Trophoblast cell (in vitro differentiated cells and primary cell): ENCODE results near the gene PHAF1.

ENCODE experiments used
- DNase-seq, 2 donors: peaks; one replicate each; pipeline ENCODE4 v3.0.0-alpha.2; 2016
- H2AFZ ChIP-seq: 2 replicates; pipeline ENCODE4 v1.6.1; 2013; ENCODE audit warnings: low read length, moderate library complexity, mild to moderate bottlenecking; ENCODE audit not compliant: insufficient read depth, poor library complexity
- H2AK5ac ChIP-seq: 2 replicates; pipeline ENCODE4 v1.6.1; 2013; ENCODE audit warnings: mild to moderate bottlenecking, low read length
- H2BK120ac ChIP-seq: 2 replicates; pipeline ENCODE4 v1.6.1; 2013; ENCODE audit warnings: low read length, mild to moderate bottlenecking, moderate library complexity; ENCODE audit not compliant: insufficient read depth, poor library complexity
- H2BK12ac ChIP-seq: 2 replicates; pipeline ENCODE4 v1.6.1; 2013; ENCODE audit warnings: mild to moderate bottlenecking, low read length, moderate library complexity
- H2BK5ac ChIP-seq: 2 replicates; pipeline ENCODE4 v1.6.1; 2013; ENCODE audit warnings: low read length, low read depth, moderate library complexity, mild to moderate bottlenecking; ENCODE audit not compliant: poor library complexity
- H3K14ac ChIP-seq: 2 replicates; pipeline ENCODE4 v1.6.1; 2013; ENCODE audit warnings: mild to moderate bottlenecking, low read length
- H3K18ac ChIP-seq: 2 replicates; pipeline ENCODE4 v1.6.1; 2013; ENCODE audit warnings: mild to moderate bottlenecking, low read length
- H3K23ac ChIP-seq: 2 replicates; pipeline ENCODE4 v1.6.1; 2013; ENCODE audit warnings: low read length
- H3K27ac ChIP-seq: 2 replicates; pipeline ENCODE4 v1.5.1; 2013; ENCODE audit warnings: low read depth, mild to moderate bottlenecking, inconsistent platforms, low read length, moderate library complexity
- H3K27me3 ChIP-seq: 2 replicates; pipeline ENCODE4 v1.6.1; 2013; ENCODE audit warnings: inconsistent platforms, mild to moderate bottlenecking, low read length, moderate library complexity; ENCODE audit not compliant: insufficient read depth
- H3K36me3 ChIP-seq, 2 experiments: 1 replicate in 1 of 2; 2 replicates in 1 of 2; pipeline ENCODE4 v1.6.1; 2013; ENCODE audit warnings: low read length in 2 of 2, mild to moderate bottlenecking in 2 of 2, moderate library complexity in 1 of 2; ENCODE audit not compliant: insufficient read depth in 2 of 2, control insufficient read depth in 1 of 2
- H3K4ac ChIP-seq: 2 replicates; pipeline ENCODE4 v1.6.1; 2013; ENCODE audit warnings: low read depth, mild to moderate bottlenecking, low read length, moderate library complexity
- H3K4me1 ChIP-seq, 2 experiments: 1 replicate in 1 of 2; 2 replicates in 1 of 2; pipeline ENCODE4 v1.6.1; 2013; ENCODE audit warnings: low read length in 2 of 2, mild to moderate bottlenecking in 2 of 2, moderate library complexity in 1 of 2; ENCODE audit not compliant: insufficient read depth in 2 of 2, control insufficient read depth in 1 of 2
- H3K4me2 ChIP-seq: 2 replicates; pipeline ENCODE4 v1.6.1; 2013; ENCODE audit warnings: inconsistent platforms, mild to moderate bottlenecking, low read length, moderate library complexity
- H3K4me3 ChIP-seq: 2 replicates; pipeline ENCODE4 v1.5.1; 2013; ENCODE audit warnings: mild to moderate bottlenecking, low read depth, low read length, inconsistent platforms
- H3K79me1 ChIP-seq: one replicate; pipeline ENCODE4 v1.6.1; 2013; ENCODE audit warnings: low read length
- H3K79me2 ChIP-seq: 2 replicates; pipeline ENCODE4 v1.6.1; 2013; ENCODE audit warnings: low read length, mild to moderate bottlenecking; ENCODE audit not compliant: control insufficient read depth, insufficient read depth, poor library complexity
- H3K9ac ChIP-seq: 2 replicates; pipeline ENCODE4 v1.6.1; 2013; ENCODE audit warnings: mild to moderate bottlenecking, low read length
- H3K9me3 ChIP-seq: 2 replicates; pipeline ENCODE4 v1.6.1; 2013; ENCODE audit warnings: low read depth, mild to moderate bottlenecking, control low read depth, inconsistent platforms, low read length; ENCODE audit not compliant: insufficient read depth
- H4K12ac ChIP-seq: 2 replicates; pipeline ENCODE4 v1.6.1; 2013; ENCODE audit warnings: low read depth, mild to moderate bottlenecking, low read length, moderate library complexity
- H4K8ac ChIP-seq: 2 replicates; pipeline ENCODE4 v1.6.1; 2013; ENCODE audit warnings: low read depth, mild to moderate bottlenecking, low read length, moderate library complexity
- H4K91ac ChIP-seq: one replicate; pipeline ENCODE4 v1.6.1; 2013; ENCODE audit warnings: low read depth, mild to moderate bottlenecking, low read length, moderate library complexity
- WGBS: extraction: QIAGEN DNeasy Blood & Tissue Kit; methylation state at CpG from one replicate; pipeline ENCODE4 v1.1.7; 2013; ENCODE audit warnings: missing lambda C conversion rate; ENCODE audit not compliant: insufficient read length, insufficient coverage; ENCODE audit errors: extremely low coverage; 5-methylcytosine and 5-hydroxymethylcytosine counted together

PHAF1 gene

DNA sequence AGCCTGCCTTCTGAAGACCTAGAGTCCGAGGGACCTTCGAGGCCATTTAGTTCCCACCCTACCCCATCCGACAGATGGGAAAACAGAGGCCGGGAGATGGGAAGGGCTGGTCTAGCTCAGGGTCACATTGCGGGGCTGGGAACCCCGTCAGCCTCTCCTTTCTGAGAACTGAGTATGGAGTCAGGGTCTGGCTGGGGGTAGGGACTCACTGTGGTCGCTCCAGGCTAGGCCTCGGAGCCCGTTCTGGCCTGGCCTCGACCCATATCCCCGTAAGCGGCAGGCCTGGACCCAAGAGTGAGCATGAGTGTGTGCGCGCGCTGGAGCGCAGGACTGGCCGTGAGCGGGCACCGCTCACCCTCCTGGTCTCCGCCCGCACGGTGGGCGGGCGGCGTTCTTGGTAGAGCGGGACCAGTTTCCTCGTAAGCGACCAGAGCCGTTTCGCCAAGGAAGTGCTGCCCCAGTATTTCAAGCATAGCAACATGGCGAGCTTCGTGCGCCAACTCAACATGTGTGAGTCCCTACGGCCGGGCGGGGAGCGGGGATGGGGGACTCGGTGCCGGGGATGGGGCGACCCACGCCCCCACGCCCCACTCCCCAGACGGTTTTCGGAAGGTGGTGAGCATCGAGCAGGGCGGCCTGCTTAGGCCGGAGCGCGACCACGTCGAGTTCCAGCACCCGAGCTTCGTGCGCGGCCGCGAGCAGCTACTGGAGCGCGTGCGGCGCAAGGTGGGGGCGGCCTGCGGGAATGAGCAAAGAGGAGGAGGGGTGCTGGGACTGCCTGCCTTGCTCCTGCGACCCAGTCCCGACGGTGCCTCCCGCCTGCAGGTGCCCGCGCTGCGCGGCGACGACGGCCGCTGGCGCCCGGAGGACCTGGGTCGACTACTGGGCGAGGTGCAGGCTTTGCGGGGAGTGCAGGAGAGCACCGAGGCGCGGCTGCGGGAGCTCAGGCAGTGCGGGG, 55.7 kb downstream of the PHAF1 start:
- Histone ChIP-seq H2BK12ac (no peak overlapping the region), H3K27me3 (peaks cover 80% of the 10 kb centered on the region), H3K9me3 (peaks cover 8% of the 10 kb centered on the region), H3K4me1 (peaks cover 22 to 29% of the 10 kb centered on the region in 2 experiments), H2AK5ac (no peak overlapping the region), H3K79me1 (peaks cover under 1% of the 10 kb centered on the region), H3K27ac (no peak overlapping the region), H4K8ac (no peak overlapping the region), H3K4me3 (no peak overlapping the region), H4K91ac (no peak overlapping the region), H3K36me3 (no peaks in the 10 kb centered on the region), H3K4me2 (peak overlapping the region; percentile 14), H2AFZ (no peak overlapping the region), H3K79me2 (peaks cover under 1% of the 10 kb centered on the region), H3K18ac (no peak overlapping the region), H3K4ac (no peak overlapping the region), H2BK5ac (no peak overlapping the region), H3K14ac (no peak overlapping the region), H3K9ac (no peak overlapping the region), H3K23ac (no peak overlapping the region), H4K12ac (no peak overlapping the region), H2BK120ac (no peak overlapping the region)
- no peak for DNase-seq
- no CpG with 5 or more reads among the region's 85 CpGs for WGBS

DNA sequence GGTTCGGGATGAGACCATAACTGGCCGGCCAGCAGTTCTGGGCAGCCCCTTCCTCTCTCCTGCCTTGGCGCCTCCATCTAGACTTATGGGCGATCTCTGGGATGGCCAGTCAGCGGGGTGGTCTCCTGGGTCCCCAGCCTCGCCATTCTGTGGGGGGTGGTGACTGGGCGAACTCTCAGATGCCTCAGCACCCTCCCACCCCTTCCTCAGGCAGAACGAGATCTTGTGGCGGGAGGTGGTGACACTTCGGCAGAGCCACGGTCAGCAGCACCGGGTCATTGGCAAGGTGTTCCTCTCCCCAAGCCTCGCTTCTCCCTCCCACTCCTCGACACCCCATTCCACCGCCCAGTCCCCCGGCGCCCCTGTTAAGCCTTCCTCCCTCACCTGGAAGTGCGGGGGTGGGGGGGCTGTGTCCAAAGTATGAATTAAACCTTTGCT, 56.4 kb downstream of the PHAF1 start:
- Histone ChIP-seq H2BK5ac (no peak overlapping the region), H3K4me1 (peaks cover 21 to 34% of the 10 kb centered on the region in 2 experiments), H3K4ac (no peak overlapping the region), H3K9ac (no peak overlapping the region), H3K4me2 (no peak overlapping the region), H4K8ac (no peak overlapping the region), H3K4me3 (no peak overlapping the region), H3K9me3 (peaks cover 8% of the 10 kb centered on the region), H3K79me1 (peaks cover 5% of the 10 kb centered on the region), H3K23ac (no peak overlapping the region), H3K36me3 (no peaks in the 10 kb centered on the region), H4K91ac (no peak overlapping the region), H3K27me3 (peaks cover 79% of the 10 kb centered on the region), H2AFZ (no peak overlapping the region), H2BK120ac (no peak overlapping the region), H2BK12ac (no peak overlapping the region), H3K14ac (no peak overlapping the region), H3K27ac (no peak overlapping the region), H2AK5ac (no peak overlapping the region), H3K79me2 (peaks cover 1% of the 10 kb centered on the region), H4K12ac (no peak overlapping the region), H3K18ac (no peak overlapping the region)
- WGBS = no CpG with 5 or more reads among the region's 18 CpGs
- no peak for DNase-seq

DNA sequence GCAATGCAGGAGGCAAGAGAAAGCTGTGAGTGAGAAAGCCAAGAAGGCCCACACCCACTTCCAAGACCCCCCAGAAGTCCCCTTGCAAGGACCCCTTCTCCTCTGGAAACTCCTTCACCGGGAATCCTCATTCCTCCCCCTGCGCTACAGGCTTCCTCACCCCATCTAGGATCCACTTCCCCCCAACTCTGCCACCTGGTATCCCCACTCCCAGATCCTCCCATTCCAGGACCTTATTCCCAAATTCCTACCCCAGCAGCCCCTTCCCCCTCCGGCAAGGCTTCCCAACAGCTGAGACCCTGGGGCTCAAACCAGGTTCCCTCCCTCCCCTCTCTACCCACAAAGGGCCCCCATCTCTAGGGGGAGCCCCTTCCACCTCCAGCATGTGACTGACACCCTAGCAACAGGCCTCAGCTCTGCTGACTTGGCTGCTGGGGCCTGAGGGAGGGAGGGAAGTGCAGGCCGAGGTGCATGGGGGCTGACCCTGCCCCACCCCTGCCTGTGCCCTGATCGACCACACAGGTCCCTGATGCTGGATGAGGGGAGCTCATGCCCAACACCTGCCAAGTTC, 56.9 kb downstream of the PHAF1 start:
- Histone ChIP-seq H3K14ac (no peak overlapping the region), H3K27me3 (peaks cover 73% of the 10 kb centered on the region), H3K79me2 (peaks cover 1% of the 10 kb centered on the region), H3K27ac (no peak overlapping the region), H3K4ac (no peak overlapping the region), H3K79me1 (peaks cover 5% of the 10 kb centered on the region), H4K91ac (no peak overlapping the region), H3K36me3 (no peaks in the 10 kb centered on the region), H3K4me3 (no peak overlapping the region), H2AFZ (no peak overlapping the region), H3K18ac (no peak overlapping the region), H3K23ac (no peak overlapping the region), H3K9ac (no peak overlapping the region), H2AK5ac (no peak overlapping the region), H2BK12ac (no peak overlapping the region), H4K8ac (no peak overlapping the region), H2BK120ac (no peak overlapping the region), H3K9me3 (peaks cover 9% of the 10 kb centered on the region), H3K4me2 (no peak overlapping the region), H3K4me1 (peaks cover 20 to 32% of the 10 kb centered on the region in 2 experiments), H4K12ac (no peak overlapping the region), H2BK5ac (no peak overlapping the region)
- DNase-seq = no peak
- no CpG with 5 or more reads among the region's 5 CpGs for WGBS

DNA sequence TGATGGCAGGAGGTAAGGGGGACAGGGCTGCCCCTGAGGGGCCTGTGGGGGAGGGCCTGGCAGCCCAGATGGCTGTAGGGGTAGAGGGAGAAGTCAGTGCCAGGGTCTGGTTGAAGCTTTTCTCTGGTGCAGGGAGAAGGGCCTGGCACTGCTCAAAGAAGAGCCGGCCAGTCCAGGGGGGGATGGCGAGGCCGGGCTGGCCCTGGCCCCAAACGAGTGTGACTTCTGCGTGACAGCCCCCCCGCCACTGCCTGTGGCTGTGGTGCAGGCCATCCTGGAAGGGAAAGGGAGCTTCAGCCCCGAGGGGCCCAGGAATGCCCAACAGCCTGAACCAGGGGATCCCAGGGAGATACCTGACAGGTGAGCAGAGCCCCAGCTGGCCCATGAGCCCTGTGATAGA, 57.8 kb downstream of the PHAF1 start:
- Histone ChIP-seq H2BK120ac (no peak overlapping the region), H3K18ac (no peak overlapping the region), H4K8ac (no peak overlapping the region), H3K36me3 (no peaks in the 10 kb centered on the region), H2BK12ac (no peak overlapping the region), H3K9me3 (peaks cover 11% of the 10 kb centered on the region), H4K12ac (no peak overlapping the region), H3K14ac (no peak overlapping the region), H3K79me1 (peaks cover 5% of the 10 kb centered on the region), H2BK5ac (no peak overlapping the region), H3K4ac (no peak overlapping the region), H3K4me2 (no peak overlapping the region), H2AFZ (no peak overlapping the region), H3K23ac (no peak overlapping the region), H2AK5ac (no peak overlapping the region), H3K4me3 (peak overlapping the region; percentile 14), H4K91ac (no peak overlapping the region), H3K27ac (no peak overlapping the region), H3K27me3 (peaks cover 66% of the 10 kb centered on the region), H3K4me1 (peaks cover 20 to 31% of the 10 kb centered on the region in 2 experiments), H3K79me2 (peaks cover 1% of the 10 kb centered on the region), H3K9ac (no peak overlapping the region)
- no peak for DNase-seq
- no CpG with 5 or more reads among the region's 7 CpGs for WGBS
